Large intestine (tissue), 3 donors: ENCODE data around the gene B4GALNT1. TPM values are rescaled to one million over a fixed set of nuclear protein-coding genes. Genes with fewer than 3 reads are reported as not detected.
"Not testable (repeated sequence)": the region's sequence is repeated elsewhere in the genome, so short reads cannot be mapped to it uniquely, and the experiment has no call there.

ENCODE experiments used
- DNase-seq, 2 donors: peaks; one replicate each; pipeline versions ENCODE4 v3.0.0 to v3.0.0-alpha.2; 2013
- H3K27ac ChIP-seq: one replicate; pipeline ENCODE4 v1.5.1; 2013; ENCODE audit warnings: low read length
- H3K27me3 ChIP-seq: 2 replicates; pipeline ENCODE4 v1.6.1; 2013; ENCODE audit warnings: low read length; ENCODE audit not compliant: control insufficient read depth, insufficient read depth
- H3K36me3 ChIP-seq: 2 replicates; pipeline ENCODE4 v1.6.1; 2013; ENCODE audit warnings: low read length; ENCODE audit not compliant: control insufficient read depth, insufficient read depth
- H3K4me1 ChIP-seq: one replicate; pipeline ENCODE4 v1.6.1; 2013; ENCODE audit warnings: low read length; ENCODE audit not compliant: control insufficient read depth, insufficient read depth
- H3K4me3 ChIP-seq: one replicate; pipeline ENCODE4 v1.5.1; 2013; ENCODE audit warnings: low read length
- H3K9me3 ChIP-seq: one replicate; pipeline ENCODE4 v1.6.1; 2013; ENCODE audit warnings: mild to moderate bottlenecking, low read depth, low read length, moderate library complexity; ENCODE audit not compliant: control insufficient read depth
- WGBS: methylation state at CpG from one replicate; pipeline ENCODE4 v1.1.5; 2013; ENCODE audit warnings: low lambda C conversion rate; ENCODE audit not compliant: insufficient coverage; 5-methylcytosine and 5-hydroxymethylcytosine counted together
- polyA plus RNA-seq: library from polyadenylated mRNA; unstranded; fragments of 120-200 nt; gene quantifications from one replicate; pipeline ENCODE4 v1.2.1, GENCODE V29; 2013

The B4GALNT1 gene
- polyA plus RNA-seq, 1 donor, result 2.4 TPM

- Histone ChIP-seq H3K36me3 (no peaks in the 10 kb centered on the region), H3K9me3 (peaks cover 10% of the 10 kb centered on the region), H3K4me3 (no peak overlapping the region), H3K4me1 (peaks cover 15% of the 10 kb centered on the region), H3K27me3 (peaks cover 97% of the 10 kb centered on the region), H3K27ac (no peak overlapping the region)
- no peak for DNase-seq
- no CpG with 5 or more reads among the region's 13 CpGs for WGBS
Observed at GRCh38 chr12:57620245-57620935, 12.6 kb downstream of the B4GALNT1 start.

GRCh38 chr12:57619434-57620244 is 13.4 kb downstream of the B4GALNT1 start:
- WGBS, result no CpG with 5 or more reads among the region's 46 CpGs
- Histone ChIP-seq H3K9me3 (peaks cover 10% of the 10 kb centered on the region), H3K27me3 (peaks cover 97% of the 10 kb centered on the region), H3K36me3 (peaks cover 2% of the 10 kb centered on the region), H3K27ac (no peak overlapping the region), H3K4me3 (no peak overlapping the region), H3K4me1 (peaks cover 15% of the 10 kb centered on the region)
- peak in 1 of 2 donors; percentile 32 for DNase-seq

DNA sequence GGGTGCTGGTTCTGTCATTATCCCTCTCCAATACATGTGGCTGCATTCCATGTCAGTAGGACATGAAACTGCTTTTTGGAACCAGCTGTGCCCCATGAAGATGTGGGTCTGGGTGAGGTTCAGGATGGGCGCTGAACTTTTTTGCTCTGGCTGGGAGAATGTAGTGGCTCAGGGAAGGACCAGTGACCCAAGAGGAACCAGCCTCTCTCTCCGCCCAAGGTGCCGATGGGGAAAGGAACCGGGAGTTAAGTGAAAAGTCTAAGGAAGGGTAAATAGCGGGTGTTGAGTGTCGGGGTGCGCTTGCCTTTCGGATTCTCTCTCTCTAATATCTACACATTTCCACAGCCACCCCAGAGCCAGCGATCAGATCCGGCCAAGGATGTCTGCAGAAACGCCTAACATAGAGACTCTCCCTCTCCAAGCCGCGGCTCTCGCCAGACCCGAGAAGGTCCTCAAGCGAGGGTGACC is 14.0 kb downstream of the B4GALNT1 start:
- Histone ChIP-seq H3K27me3 (peaks cover 97% of the 10 kb centered on the region), H3K27ac (no peak overlapping the region), H3K9me3 (peaks cover 10% of the 10 kb centered on the region), H3K4me3 (no peak overlapping the region), H3K36me3 (peaks cover 4% of the 10 kb centered on the region), H3K4me1 (peaks cover 15% of the 10 kb centered on the region)
- no CpG with 5 or more reads among the region's 16 CpGs for WGBS
- DNase-seq, result no peak

DNA sequence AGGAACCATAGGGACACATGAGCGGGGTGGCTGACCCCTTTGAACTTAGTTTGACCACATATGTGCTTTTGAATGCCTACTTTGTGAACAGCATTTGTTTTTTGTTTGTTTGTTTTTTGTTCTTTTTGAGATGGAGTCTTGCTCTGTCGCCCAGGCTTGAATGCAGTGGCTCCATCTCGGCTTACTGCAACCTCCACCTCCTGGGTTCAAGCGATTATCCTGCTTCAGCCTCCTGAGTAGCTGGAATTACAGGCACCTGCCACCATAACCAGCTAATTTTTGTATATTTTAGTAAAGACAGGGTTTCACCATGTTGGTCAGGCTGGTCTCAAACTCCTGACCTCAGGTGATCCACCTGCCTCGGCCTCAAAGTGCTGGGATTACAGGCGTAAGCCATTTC is 14.6 kb downstream of the B4GALNT1 start:
- Histone ChIP-seq H3K4me1 (peaks cover 15% of the 10 kb centered on the region), H3K9me3 (peaks cover 10% of the 10 kb centered on the region), H3K27me3 (peaks cover 97% of the 10 kb centered on the region)
- H3K27ac ChIP-seq, H3K36me3 ChIP-seq, H3K4me3 ChIP-seq, DNase-seq: not testable (repeated sequence)
- 86% methylated on average over 2 of the region's 6 CpGs for WGBS

DNA sequence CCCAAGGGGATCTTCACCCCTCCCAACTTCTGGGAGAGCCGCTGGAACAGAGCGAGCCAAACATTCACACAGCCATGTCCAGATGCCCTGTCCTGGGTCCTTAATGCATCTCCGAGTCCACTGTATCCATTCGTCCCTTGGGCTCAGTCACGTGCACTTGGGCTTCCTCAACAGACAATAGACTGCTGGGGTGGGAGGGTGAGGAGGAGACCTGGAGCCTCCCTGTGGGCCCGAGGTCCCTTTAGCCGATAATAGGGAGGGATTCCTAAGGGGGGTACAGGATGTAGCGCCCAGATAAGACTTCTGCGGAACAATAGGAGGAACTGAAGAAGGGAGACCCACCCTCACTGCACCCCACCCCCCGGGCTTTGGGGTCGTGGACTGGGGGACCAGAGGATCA is 15.1 kb downstream of the B4GALNT1 start:
- no peak overlapping the region for H3K4me3 ChIP-seq
- no peak overlapping the region for H3K27ac ChIP-seq
- no peak for DNase-seq
- peaks cover 15% of the 10 kb centered on the region for H3K4me1 ChIP-seq
- H3K27me3 ChIP-seq, result peaks cover 98% of the 10 kb centered on the region
- no CpG with 5 or more reads among the region's 11 CpGs for WGBS
- H3K9me3 ChIP-seq, result peaks cover 10% of the 10 kb centered on the region
- H3K36me3 ChIP-seq, result peaks cover 4% of the 10 kb centered on the region

DNA sequence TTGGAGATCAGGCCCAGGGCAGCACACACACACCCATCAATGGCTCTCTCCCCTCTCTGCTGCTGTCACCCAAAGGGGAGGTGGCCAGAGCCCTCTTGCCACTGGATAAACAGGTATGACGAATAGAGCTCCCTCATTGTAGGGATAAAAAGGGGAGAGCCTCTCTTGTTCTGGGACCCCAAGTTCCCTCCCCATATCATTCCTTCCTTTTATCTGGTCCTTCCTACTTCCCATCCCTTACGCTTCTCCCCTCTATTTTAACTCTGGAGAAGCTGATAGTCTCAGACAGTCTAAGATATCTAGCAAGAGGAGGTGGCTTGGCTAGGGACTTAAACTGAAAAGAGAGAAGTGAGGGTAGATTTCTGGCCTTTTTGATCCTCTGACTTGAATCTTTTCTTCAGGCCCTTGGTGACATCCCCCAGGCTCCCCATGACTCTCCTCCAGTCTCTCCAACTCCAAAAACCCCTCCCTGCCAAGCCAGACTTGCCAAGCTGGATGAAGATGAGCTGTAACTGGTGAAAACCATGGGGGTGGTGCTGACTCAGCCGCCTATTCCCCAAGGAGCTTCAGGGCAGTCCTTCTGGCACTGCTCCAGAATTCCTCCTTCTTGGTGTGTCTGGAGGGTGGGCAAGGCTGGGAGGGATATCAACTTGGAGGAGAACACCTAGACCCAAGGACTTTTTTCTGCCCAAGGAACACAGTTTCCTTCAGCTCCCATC is 16.5 kb downstream of the B4GALNT1 start:
- Histone ChIP-seq H3K27ac (no peak overlapping the region), H3K36me3 (peaks cover 4% of the 10 kb centered on the region), H3K4me1 (peaks cover 13% of the 10 kb centered on the region), H3K4me3 (no peak overlapping the region), H3K9me3 (peaks cover 8% of the 10 kb centered on the region), H3K27me3 (peaks cover 97% of the 10 kb centered on the region)
- WGBS, result no CpG with 5 or more reads among the region's 3 CpGs
- DNase-seq, result no peak

DNA sequence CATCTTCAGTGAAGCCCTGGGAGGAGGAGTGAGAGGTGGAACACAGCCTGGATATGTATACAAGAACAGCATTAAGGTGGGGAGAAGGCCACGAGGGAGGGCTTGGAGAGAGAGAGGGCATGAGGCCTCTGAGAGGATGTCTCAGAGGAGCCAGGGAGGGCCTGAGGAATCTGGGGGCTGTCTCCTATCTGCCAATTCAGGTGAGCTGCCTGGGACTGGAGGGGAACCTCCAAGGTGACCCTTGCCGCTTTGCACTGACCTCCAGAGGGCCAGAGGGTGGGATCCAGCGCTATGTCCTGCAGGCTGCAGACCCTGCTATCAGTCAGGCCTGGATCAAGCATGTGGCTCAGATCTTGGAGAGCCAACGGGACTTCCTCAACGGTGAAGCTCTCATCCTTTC is 17.4 kb downstream of the B4GALNT1 start:
- no peak overlapping the region for H3K27ac ChIP-seq
- H3K27me3 ChIP-seq, result peaks cover 97% of the 10 kb centered on the region

GRCh38 chr12:57614948-57615500 is 18.0 kb downstream of the B4GALNT1 start:
- Histone ChIP-seq H3K27ac (no peak overlapping the region), H3K27me3 (peaks cover 97% of the 10 kb centered on the region)

More for the DNA sequence above, 17.4 kb downstream of the B4GALNT1 start:
- Histone ChIP-seq H3K4me1 (peaks cover 10% of the 10 kb centered on the region), H3K9me3 (peaks cover under 1% of the 10 kb centered on the region), H3K36me3 (peaks cover 4% of the 10 kb centered on the region), H3K4me3 (no peak overlapping the region)
- DNase-seq, result no peak
- WGBS, result no CpG with 5 or more reads among the region's 5 CpGs

GRCh38 chr12:57614178-57614947 is 18.6 kb downstream of the B4GALNT1 start:
- no peak for DNase-seq
- whole genome bisulfite sequencing, result no CpG with 5 or more reads among the region's 14 CpGs
- Histone ChIP-seq H3K4me3 (no peak overlapping the region), H3K4me1 (peaks cover 10% of the 10 kb centered on the region), H3K9me3 (no peaks in the 10 kb centered on the region), H3K36me3 (peaks cover 4% of the 10 kb centered on the region), H3K27me3 (peaks cover 96% of the 10 kb centered on the region), H3K27ac (no peak overlapping the region)

More at GRCh38 chr12:57614948-57615500, 18.0 kb downstream of the B4GALNT1 start:
- Histone ChIP-seq H3K4me3 (no peak overlapping the region), H3K9me3 (no peaks in the 10 kb centered on the region), H3K4me1 (peaks cover 13% of the 10 kb centered on the region), H3K36me3 (peaks cover 4% of the 10 kb centered on the region)
- no peak for DNase-seq
- no CpG with 5 or more reads among the region's 11 CpGs for WGBS
